ENCODE measurements around the gene GIMAP5. TPM values are rescaled to one million over a fixed set of nuclear protein-coding genes. Genes with fewer than 3 reads are reported as not detected.

Gene GIMAP5
- total RNA-seq, 1 donor: not detected

DNA sequence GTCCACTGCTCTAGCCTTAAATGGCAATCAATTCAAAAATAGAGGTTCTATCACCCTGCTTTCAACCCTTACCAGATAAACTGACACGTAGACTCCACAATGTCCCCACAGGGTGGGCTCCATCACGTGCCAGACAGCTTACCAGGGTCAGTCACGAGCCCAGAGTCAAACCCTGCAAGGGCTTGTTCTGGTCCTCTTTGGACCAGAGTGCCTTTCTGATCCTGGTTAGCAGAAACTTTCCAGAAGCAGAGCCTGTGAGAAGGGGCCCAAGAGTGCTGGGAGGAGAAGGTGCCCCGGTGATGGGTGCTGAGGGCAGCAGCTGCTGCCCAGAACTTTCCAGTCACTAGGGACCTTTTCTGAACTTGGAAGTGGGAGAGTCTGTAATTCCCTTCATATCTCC, 354 bp upstream of the GIMAP5 start:
- H3K27ac ChIP-seq (ENCODE audit: low read depth, low read length): no peak overlapping the region
- H4K20me1 ChIP-seq (ENCODE audit: insufficient read depth, low read length): no peaks in the 10 kb centered on the region
- no peaks in the 10 kb centered on the region for H3K4me1 ChIP-seq (ENCODE audit: insufficient read depth, low read length)
- no peaks in the 10 kb centered on the region for H3K79me2 ChIP-seq (ENCODE audit: insufficient read depth, low read length)
- no peaks in the 10 kb centered on the region for H3K9me3 ChIP-seq (ENCODE audit: low read depth, low read length)
- TF ChIP-seq, protein P1, sequence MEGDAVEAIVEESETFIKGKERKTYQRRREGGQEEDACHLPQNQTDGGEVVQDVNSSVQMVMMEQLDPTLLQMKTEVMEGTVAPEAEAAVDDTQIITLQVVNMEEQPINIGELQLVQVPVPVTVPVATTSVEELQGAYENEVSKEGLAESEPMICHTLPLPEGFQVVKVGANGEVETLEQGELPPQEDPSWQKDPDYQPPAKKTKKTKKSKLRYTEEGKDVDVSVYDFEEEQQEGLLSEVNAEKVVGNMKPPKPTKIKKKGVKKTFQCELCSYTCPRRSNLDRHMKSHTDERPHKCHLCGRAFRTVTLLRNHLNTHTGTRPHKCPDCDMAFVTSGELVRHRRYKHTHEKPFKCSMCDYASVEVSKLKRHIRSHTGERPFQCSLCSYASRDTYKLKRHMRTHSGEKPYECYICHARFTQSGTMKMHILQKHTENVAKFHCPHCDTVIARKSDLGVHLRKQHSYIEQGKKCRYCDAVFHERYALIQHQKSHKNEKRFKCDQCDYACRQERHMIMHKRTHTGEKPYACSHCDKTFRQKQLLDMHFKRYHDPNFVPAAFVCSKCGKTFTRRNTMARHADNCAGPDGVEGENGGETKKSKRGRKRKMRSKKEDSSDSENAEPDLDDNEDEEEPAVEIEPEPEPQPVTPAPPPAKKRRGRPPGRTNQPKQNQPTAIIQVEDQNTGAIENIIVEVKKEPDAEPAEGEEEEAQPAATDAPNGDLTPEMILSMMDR (IDR thresholded peaks at IDR 0.05; ENCODE audit: extremely low read depth, low read depth, low read length): no peak
- H2AFZ ChIP-seq (ENCODE audit: low read length): no peak overlapping the region
- H3K4me3 ChIP-seq (ENCODE audit: insufficient read depth, low read length): no peak overlapping the region
- no peak for DNase-seq (ENCODE audit: insufficient read length, low spot score, missing footprints)
- H3K27me3 ChIP-seq (ENCODE audit: insufficient read depth, low read length): no peaks in the 10 kb centered on the region
- no peaks in the 10 kb centered on the region for H3K36me3 ChIP-seq (ENCODE audit: insufficient read depth, low read length)
- H3K4me2 ChIP-seq (ENCODE audit: insufficient read depth, low read length): no peak overlapping the region

DNA sequence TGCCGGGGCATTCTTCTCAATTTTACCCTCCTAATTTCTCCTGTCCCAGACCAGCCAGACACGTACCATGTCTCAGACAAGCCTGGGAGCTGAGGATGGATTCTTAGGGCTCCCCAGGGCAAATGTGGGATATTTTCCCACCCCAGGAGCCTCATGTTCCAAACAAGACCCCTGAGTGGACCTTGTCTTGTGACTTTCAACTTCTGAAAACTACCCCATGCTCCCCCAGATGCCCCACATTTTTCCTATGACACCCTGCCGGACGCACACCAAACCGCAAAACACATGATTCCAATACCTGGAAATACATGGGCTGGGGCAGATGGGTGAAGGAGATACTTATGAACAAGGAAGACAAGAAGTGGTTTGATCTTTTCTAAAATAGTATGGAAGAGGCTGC, 874 bp downstream of the GIMAP5 start:
- no peaks in the 10 kb centered on the region for H3K79me2 ChIP-seq (ENCODE audit: insufficient read depth, low read length)
- no peaks in the 10 kb centered on the region for H3K4me1 ChIP-seq (ENCODE audit: insufficient read depth, low read length)
- H3K9me3 ChIP-seq (ENCODE audit: low read depth, low read length): no peaks in the 10 kb centered on the region
- H3K27me3 ChIP-seq (ENCODE audit: insufficient read depth, low read length): no peaks in the 10 kb centered on the region
- no peaks in the 10 kb centered on the region for H4K20me1 ChIP-seq (ENCODE audit: insufficient read depth, low read length)
- no peak for DNase-seq (ENCODE audit: insufficient read length, low spot score, missing footprints)
- no peak overlapping the region for H3K27ac ChIP-seq (ENCODE audit: low read depth, low read length)
- no peaks in the 10 kb centered on the region for H3K36me3 ChIP-seq (ENCODE audit: insufficient read depth, low read length)
- no peak overlapping the region for H3K4me2 ChIP-seq (ENCODE audit: insufficient read depth, low read length)
- H2AFZ ChIP-seq (ENCODE audit: low read length): no peak overlapping the region
- no peak overlapping the region for H3K4me3 ChIP-seq (ENCODE audit: insufficient read depth, low read length)
- TF ChIP-seq, protein P1 (IDR thresholded peaks at IDR 0.05; ENCODE audit: extremely low read depth, low read depth, low read length): no peak

DNA sequence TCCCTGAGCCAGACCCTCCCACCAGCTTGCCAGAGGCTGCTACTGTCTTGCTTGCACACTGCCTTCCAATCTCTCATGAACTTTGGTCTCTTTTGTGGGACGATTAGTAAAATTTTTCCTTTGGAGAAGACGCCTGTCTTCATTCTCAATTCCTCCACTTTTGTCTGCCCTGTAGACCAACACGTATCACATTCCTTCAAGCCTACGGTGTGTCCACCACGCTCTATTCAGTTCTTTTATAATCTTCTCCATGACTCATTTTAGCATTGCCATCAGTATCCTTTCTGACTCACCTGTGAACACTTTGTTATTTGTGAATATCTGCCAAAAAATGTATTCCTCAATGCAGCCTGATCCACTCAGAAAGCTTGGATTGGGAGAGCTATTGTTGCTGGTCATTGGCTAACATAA, 1.4 kb downstream of the GIMAP5 start:
- H4K20me1 ChIP-seq (ENCODE audit: insufficient read depth, low read length): no peaks in the 10 kb centered on the region
- H3K79me2 ChIP-seq (ENCODE audit: insufficient read depth, low read length): no peaks in the 10 kb centered on the region
- H3K27me3 ChIP-seq (ENCODE audit: insufficient read depth, low read length): no peaks in the 10 kb centered on the region
- no peaks in the 10 kb centered on the region for H3K36me3 ChIP-seq (ENCODE audit: insufficient read depth, low read length)
- no peak overlapping the region for H2AFZ ChIP-seq (ENCODE audit: low read length)
- DNase-seq (ENCODE audit: insufficient read length, low spot score, missing footprints): no peak
- TF ChIP-seq, protein P1 (IDR thresholded peaks at IDR 0.05; ENCODE audit: extremely low read depth, low read depth, low read length): no peak
- no peak overlapping the region for H3K4me2 ChIP-seq (ENCODE audit: insufficient read depth, low read length)
- no peaks in the 10 kb centered on the region for H3K9me3 ChIP-seq (ENCODE audit: low read depth, low read length)
- H3K27ac ChIP-seq (ENCODE audit: low read depth, low read length): no peak overlapping the region
- H3K4me3 ChIP-seq (ENCODE audit: insufficient read depth, low read length): no peak overlapping the region
- no peaks in the 10 kb centered on the region for H3K4me1 ChIP-seq (ENCODE audit: insufficient read depth, low read length)

GRCh38 chr7:150739033-150739432, 1.8 kb downstream of the GIMAP5 start:
- Histone ChIP-seq H3K4me1 (ENCODE audit: insufficient read depth, low read length) (no peaks in the 10 kb centered on the region), H3K27ac (ENCODE audit: low read depth, low read length) (no peak overlapping the region), H3K36me3 (ENCODE audit: insufficient read depth, low read length) (no peaks in the 10 kb centered on the region), H3K4me3 (ENCODE audit: insufficient read depth, low read length) (no peak overlapping the region), H3K79me2 (ENCODE audit: insufficient read depth, low read length) (no peaks in the 10 kb centered on the region), H3K4me2 (ENCODE audit: insufficient read depth, low read length) (no peak overlapping the region), H3K9me3 (ENCODE audit: low read depth, low read length) (no peaks in the 10 kb centered on the region), H2AFZ (ENCODE audit: low read length) (no peak overlapping the region), H3K27me3 (ENCODE audit: insufficient read depth, low read length) (no peaks in the 10 kb centered on the region), H4K20me1 (ENCODE audit: insufficient read depth, low read length) (no peaks in the 10 kb centered on the region)
- DNase-seq (ENCODE audit: insufficient read length, low spot score, missing footprints): no peak
- TF ChIP-seq, protein P1 (IDR thresholded peaks at IDR 0.05; ENCODE audit: extremely low read depth, low read depth, low read length): no peak

Data from osteoblast (primary cell).